GM10266 (cell line): ENCODE results near the gene ATP2A1.

Experiments used
- DNase-seq: peaks from one replicate; pipeline ENCODE4 v3.0.0; 2012; ENCODE audit errors: extremely low spot score
- TF ChIP-seq, protein P1 (sequence below): IDR thresholded peaks from 2 replicates; pipeline ENCODE4 v1.5.1; 2012; ENCODE audit warnings: mild to moderate bottlenecking, low read depth; ENCODE audit not compliant: control insufficient read depth, insufficient read depth; ENCODE audit errors: missing control alignments

ATP2A1 gene

DNA sequence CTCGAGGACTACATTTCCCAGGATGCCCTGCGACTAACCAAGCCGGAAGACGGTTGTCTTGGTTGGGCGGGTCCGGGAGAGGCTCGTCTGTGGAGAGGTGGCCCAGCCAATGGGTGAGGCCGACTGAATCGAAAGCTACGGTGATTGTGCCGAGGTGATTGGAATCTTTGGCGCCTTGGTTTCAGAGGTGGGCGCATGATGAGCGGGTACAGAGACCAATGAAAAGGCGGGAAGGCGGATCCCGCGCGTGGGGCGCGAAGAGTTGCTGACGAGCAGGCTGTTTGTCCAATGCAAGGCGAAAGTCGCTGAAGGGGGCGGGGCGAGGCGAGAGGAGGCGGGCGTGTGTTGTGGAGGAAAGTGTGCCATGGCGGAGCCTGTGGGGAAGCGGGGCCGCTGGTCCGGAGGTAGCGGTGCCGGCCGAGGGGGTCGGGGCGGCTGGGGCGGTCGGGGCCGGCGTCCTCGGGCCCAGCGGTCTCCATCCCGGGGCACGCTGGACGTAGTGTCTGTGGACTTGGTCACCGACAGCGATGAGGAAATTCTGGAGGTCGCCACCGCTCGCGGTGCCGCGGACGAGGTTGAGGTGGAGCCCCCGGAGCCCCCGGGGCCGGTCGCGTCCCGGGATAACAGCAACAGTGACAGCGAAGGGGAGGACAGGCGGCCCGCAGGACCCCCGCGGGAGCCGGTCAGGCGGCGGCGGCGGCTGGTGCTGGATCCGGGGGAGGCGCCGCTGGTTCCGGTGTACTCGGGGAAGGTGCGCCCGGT is 72.5 kb downstream of the ATP2A1 start, which contains the start of gene NFATC2IP:
NFATC2IP (plus strand) TSS at position 290 of the 762 bp plus-strand sequence; CDS start at position 365, 75 bp downstream.
- TF ChIP-seq, protein P1, sequence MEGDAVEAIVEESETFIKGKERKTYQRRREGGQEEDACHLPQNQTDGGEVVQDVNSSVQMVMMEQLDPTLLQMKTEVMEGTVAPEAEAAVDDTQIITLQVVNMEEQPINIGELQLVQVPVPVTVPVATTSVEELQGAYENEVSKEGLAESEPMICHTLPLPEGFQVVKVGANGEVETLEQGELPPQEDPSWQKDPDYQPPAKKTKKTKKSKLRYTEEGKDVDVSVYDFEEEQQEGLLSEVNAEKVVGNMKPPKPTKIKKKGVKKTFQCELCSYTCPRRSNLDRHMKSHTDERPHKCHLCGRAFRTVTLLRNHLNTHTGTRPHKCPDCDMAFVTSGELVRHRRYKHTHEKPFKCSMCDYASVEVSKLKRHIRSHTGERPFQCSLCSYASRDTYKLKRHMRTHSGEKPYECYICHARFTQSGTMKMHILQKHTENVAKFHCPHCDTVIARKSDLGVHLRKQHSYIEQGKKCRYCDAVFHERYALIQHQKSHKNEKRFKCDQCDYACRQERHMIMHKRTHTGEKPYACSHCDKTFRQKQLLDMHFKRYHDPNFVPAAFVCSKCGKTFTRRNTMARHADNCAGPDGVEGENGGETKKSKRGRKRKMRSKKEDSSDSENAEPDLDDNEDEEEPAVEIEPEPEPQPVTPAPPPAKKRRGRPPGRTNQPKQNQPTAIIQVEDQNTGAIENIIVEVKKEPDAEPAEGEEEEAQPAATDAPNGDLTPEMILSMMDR: no peak
- DNase-seq: peak; percentile 99

DNA sequence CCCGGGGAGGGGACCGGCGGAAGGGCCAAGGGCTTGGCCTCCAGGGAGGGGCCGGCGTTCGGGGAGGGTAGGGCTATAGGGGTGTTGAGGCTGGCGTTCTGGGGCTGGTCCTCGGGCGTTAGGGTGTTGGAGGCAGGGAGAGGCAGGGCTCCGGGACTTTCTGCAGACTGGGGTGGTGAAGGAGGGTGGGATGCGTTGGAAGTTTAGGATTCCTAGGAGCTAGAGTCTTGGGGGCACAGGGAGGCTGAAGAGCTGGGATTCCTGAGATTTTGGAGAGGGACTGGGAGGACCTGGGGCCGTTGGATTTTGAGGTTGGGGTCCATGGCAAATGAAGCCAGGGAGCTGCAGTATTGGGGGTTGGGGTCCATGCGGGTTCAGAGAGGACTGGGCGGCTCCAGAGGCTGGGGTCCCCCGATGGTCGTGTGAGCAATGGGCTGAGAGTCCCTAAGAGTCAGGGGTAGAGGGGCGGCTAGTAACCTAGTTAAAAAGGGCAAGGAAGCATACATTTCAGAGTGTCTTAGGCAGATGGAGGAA is 73.2 kb downstream of the ATP2A1 start:
- TF ChIP-seq, protein P1: no peak
- DNase-seq: no peak
